Sigmoid colon (tissue), 4 donors: ENCODE measurements around the gene SPATA13.

Experiments
- EP300 ChIP-seq, 4 donors: sonication (generic); formaldehyde crosslinking; IDR thresholded peaks; one replicate each; pipeline ENCODE4 v1.6.1; 2017; ENCODE audit warnings: antibody characterized with exemption in 4 of 4
- POLR2A ChIP-seq, 2 donors: fragments of 450-650 bp; IDR thresholded peaks; one replicate each; pipeline ENCODE4 v1.6.1; 2016; ENCODE audit warnings: antibody characterized with exemption in 2 of 2, mild to moderate bottlenecking in 2 of 2, moderate library complexity in 2 of 2
- POLR2AphosphoS5 ChIP-seq, 4 donors: sonication (generic); formaldehyde crosslinking; IDR thresholded peaks; one replicate each; pipeline ENCODE4 v1.6.1; 2017; ENCODE audit warnings: antibody characterized with exemption in 4 of 4
- TF ChIP-seq, protein P1 (sequence below), 4 experiments: fragments of 450-650 bp in 3 of 4; fragments of 200-600 bp in 1 of 4; IDR thresholded peaks; one replicate each; pipeline ENCODE4 v1.5.1; 2016 to 2019; ENCODE audit warnings: antibody characterized with exemption in 4 of 4, mild to moderate bottlenecking in 3 of 4, moderate library complexity in 2 of 4

DNA sequence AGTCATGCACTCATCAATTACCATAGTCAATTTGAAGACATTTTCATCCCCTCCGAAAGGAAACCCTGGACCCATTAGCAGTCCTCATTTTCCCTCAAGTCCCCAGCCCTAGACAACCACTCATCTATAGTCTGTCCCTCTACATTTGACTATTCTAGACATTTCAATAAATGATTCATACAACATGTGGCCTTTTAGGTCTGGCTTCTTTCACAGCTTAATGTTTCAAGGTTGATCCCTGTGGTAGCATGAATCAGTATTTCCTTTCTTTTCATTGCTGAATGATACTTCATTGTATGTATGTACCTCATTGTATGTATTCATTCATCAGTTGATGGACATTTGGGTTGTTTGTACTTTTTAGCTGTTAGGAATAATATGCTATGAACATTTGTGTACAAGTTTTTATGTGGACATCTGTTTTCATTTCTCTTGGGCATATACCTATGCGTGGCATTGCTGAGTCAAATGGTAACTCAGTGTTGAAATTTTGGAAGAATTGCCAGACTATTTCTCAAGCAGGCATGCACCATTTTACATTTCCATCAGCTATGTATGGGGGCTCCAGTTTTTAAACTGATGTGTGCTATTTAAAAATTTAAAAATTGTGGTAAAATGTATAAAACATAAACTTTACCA, 18.4 kb downstream of the SPATA13 start:
- TF ChIP-seq, protein P1, sequence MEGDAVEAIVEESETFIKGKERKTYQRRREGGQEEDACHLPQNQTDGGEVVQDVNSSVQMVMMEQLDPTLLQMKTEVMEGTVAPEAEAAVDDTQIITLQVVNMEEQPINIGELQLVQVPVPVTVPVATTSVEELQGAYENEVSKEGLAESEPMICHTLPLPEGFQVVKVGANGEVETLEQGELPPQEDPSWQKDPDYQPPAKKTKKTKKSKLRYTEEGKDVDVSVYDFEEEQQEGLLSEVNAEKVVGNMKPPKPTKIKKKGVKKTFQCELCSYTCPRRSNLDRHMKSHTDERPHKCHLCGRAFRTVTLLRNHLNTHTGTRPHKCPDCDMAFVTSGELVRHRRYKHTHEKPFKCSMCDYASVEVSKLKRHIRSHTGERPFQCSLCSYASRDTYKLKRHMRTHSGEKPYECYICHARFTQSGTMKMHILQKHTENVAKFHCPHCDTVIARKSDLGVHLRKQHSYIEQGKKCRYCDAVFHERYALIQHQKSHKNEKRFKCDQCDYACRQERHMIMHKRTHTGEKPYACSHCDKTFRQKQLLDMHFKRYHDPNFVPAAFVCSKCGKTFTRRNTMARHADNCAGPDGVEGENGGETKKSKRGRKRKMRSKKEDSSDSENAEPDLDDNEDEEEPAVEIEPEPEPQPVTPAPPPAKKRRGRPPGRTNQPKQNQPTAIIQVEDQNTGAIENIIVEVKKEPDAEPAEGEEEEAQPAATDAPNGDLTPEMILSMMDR (IDR thresholded peaks at IDR 0.05), result no peak
- TF ChIP-seq POLR2A (IDR thresholded peaks at IDR 0.05) (no peak), POLR2AphosphoS5 (IDR thresholded peaks at IDR 0.05) (no peak), EP300 (IDR thresholded peaks at IDR 0.05) (no peak)
